MV-4-11 (cell line): ENCODE data around the gene PDE6H.

ENCODE experiments used
- DNase-seq: peaks from one replicate; lab custom pipeline; 2025; lab: John Stamatoyannopoulos, UW

Gene PDE6H

DNA sequence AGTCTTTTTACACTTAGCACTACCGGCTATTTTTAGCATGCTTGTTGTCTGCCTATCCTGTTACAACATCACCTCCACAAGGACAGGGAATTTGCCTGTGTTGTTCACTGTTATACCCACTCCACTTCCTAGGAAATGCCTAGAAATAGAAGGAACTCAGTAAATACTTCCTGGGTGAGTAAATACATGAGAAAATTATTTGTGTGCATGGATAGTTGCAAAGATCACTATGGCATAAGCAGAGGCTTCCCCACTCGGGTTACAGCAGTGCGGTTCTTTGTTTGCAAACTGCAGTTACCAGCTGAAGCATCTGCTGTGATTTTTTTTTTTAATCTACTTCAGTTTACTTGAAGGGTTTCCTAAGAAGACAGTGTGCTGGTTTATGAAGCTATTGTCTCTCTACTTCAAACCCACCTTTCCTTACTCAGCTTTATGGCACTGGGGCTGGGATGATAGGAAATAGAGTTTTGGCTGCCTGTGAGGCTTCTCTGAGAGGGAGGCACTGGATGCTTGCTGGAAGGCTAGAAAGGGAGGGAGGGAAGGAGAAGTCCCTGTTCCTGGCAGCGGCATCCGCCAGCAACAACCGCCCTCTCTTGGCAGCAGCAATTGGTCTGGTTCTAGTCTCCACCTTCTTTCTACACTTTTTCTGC is 29.0 kb downstream of the PDE6H start:
- DNase-seq: no peak

DNA sequence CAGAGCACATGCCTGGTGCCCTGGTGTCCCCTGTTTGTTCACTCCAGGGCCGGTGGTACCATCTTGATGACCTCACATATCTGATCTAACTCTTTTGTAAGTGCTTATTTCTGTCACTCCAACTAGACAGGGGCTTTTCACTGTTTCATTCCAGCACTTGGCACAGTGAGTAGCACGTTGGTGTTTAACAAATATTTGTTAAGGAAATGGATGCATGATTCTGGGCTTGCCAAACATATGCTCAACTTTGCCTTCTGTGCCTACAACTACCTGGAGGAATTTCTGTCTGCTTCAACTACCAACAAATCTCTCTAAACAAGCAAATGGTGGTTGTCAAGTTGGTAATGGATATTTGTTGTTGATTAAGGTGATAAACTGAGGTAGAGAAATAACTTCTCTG is 31.6 kb downstream of the PDE6H start:
- no peak for DNase-seq

DNA sequence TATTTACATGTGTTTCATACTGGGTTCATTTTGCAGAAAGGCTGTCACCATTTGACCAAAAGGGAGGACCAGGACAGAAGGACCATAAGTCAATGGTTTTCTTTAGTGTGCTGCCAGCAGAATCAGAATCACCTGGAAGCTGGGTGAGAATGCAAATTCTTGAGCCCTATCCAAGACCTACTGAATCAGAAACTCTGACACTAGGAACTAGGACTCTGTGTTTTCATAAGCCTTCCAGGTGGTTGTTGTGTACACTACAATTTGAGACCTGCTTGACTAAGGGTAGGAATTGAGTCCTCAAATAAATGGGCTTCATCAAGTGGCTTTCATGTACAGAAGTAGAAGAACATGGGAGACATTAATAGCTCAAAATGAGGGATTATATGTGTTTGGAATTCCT is 32.2 kb downstream of the PDE6H start:
- no peak for DNase-seq

DNA sequence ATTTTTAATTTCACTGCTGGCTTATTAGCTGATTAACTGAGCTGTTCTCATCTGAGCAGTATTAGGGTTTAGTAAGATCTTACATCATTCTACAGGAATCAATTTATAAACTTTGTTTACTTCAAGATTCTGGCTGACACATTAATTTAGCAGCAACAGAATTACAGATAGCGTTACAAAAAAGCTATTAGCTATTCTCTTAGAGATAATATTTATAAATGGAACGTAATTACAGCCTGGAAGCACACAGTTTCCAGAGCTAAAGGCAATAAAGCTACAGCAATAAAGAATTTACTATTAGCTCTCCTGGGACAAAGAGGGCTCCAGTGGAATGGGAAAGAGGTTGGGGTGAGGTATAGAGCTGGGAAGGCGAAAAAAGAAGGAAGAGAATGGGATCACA is 34.7 kb downstream of the PDE6H start:
- no peak for DNase-seq

DNA sequence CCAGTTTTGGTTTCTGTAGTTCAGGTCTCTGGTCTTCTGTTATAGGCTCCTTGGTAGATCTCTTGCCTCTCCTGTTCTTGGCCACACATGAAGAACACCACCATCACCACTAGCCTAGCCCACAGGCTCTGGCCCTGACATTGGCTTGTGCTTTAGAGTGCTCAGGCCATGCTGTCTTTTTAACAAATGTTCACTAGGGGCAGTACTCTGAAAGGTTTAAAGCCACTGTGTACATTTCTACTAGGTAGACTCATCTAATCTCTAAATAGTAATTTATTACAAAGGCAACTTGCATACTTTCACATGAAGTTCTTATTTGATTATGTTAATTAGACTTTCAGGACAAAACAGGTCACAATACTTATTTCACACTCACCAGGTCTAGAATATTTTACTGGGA is 38.3 kb downstream of the PDE6H start:
- DNase-seq: no peak

DNA sequence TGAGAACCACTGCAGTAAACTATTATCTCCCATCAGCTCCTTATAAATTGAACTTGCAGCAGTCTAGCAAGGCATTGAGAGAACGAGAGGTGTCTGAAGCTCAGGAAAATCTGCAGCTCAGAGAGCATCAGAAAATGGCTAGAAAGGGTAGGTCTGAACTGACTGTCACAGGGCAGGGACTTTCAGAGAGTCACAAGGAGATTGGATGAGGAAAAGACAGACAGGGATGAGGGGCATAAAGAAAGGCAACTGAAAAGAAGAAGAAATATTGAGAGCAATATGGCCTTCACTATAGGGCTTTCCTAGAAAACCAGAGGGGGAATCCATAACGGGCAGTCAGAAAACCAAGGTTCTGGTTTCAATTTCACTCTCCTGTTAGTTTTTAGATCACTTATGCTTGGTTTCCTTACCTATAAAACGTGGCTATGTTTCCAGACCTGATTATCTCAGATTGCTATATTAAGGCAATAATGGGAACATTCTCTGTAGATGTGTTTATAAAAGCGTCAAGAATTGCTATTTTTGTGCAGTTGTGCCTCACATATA is 40.9 kb downstream of the PDE6H start:
- DNase-seq: peak; percentile 43

DNA sequence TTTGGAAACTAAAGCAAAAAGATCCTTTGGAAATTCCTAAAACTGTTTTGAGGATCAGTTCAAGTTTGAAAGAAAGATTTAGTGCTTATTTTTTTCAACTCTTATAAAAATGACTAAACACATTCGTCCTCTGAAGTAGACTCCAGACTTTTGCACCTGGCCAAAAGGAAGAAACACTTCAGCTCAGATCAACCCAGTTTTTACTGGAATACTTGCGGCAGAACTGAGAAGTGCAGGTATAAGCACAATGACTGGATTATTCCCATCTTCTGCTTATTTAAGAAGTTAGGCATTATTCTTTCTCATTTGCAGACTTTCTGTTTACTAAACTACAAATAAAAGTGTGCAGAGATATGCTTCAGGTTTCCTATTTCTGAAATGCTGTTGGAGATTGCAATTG is 41.9 kb downstream of the PDE6H start:
- DNase-seq: no peak

DNA sequence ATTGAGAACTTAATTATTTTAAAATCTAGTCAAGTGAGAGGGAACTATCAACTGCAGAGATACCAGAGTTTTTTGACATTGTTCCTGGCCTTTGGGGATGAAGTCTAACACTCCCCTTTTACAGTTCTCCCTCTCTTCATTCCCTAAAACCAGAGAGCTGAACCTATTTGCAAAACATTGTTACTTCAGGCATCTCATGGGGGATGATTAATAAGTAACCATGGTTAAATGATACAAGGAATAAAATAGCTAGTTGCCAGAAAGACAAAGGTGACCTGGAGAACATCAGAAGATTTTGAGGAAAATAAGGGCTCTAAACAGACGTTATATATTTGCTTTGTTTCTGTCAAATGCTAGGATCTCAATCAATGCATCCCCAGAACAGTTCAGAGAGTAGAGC is 42.3 kb downstream of the PDE6H start:
- no peak for DNase-seq

DNA sequence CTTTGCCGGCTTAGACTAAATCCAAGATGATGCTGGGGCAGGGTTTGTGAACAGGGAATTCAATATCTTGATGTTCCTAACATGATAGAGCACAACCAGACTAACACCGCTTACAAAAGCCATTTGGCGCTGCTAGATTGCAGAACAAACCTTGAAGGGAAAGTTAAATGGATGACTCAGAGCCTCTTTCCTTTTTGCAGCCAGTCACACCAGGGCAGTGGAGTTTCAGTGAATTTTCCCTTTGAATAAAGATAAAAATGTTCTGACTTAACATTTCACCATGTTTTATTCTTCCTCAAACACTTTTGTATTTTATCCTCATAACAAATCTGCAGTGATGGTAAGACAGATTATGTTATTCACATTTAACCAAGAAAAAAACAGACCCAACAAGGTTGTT is 47.3 kb downstream of the PDE6H start:
- peak; percentile 19 for DNase-seq
